Stimulated activated naive CD8-positive, alpha-beta T cell treated with anti-CD3 and anti-CD28 coated beads, Interleukin-15, amount 100 ng/mL, for 72 hours (primary cell): ENCODE results near the gene ELL2.

Source experiments
- ATAC-seq: fragments of 150-1000 bp; cut with Tn5 transposase; 2 replicates; pipeline ENCODE4 v1.10.0; 2021; ENCODE audit warnings: mild to moderate bottlenecking, moderate library complexity
- DNase-seq, 2 donors: peaks; one replicate each; pipeline ENCODE4 v3.0.0; 2021 to 2022
- H3K27ac Mint-ChIP-seq, 2 donors: one replicate each; pipeline ENCODE4 v1.8.0; 2022; ENCODE audit warnings: mild to moderate bottlenecking in 2 of 2, mixed read lengths in 2 of 2, moderate library complexity in 2 of 2
- H3K27me3 Mint-ChIP-seq: one replicate; pipeline ENCODE4 v1.8.0; 2022; ENCODE audit warnings: mixed read lengths
- H3K4me1 Mint-ChIP-seq: one replicate; pipeline ENCODE4 v1.8.0; 2022; ENCODE audit warnings: mild to moderate bottlenecking, mixed read lengths
- H3K4me3 Mint-ChIP-seq, 2 donors: one replicate each; pipeline ENCODE4 v1.8.0; 2022; ENCODE audit warnings: mild to moderate bottlenecking in 2 of 2, mixed read lengths in 2 of 2, moderate library complexity in 1 of 2
- H3K9me3 Mint-ChIP-seq, 2 donors: one replicate each; pipeline ENCODE4 v1.8.0; 2022; ENCODE audit warnings: mixed read lengths in 2 of 2

ELL2 gene

DNA sequence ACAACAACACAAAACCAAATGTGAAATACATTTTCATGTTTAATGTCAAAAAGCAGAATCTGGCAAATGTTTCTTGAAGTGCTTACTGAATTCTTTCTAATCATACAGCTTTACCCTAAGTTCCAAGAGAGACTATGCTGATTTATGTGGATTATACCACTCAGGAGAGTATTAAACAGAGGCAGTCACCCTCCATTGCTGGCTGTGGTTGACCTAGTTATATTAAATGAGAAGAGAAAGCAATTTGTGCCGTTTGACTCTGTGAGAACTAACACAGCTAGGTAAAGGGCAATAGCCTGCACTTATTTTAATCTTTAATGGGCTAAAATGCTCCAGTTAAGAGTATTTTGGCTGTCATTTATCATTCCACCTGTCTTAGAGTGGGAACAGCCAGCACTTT, 62.6 kb downstream of the ELL2 start:
- DNase-seq, result no peak
- Mint-ChIP-seq H3K4me3 (no peak overlapping the region), H3K27me3 (no peaks in the 10 kb centered on the region), H3K27ac (no peak overlapping the region), H3K4me1 (peaks cover 14% of the 10 kb centered on the region), H3K9me3 (no peaks in the 10 kb centered on the region)
- ATAC-seq, result no peak

DNA sequence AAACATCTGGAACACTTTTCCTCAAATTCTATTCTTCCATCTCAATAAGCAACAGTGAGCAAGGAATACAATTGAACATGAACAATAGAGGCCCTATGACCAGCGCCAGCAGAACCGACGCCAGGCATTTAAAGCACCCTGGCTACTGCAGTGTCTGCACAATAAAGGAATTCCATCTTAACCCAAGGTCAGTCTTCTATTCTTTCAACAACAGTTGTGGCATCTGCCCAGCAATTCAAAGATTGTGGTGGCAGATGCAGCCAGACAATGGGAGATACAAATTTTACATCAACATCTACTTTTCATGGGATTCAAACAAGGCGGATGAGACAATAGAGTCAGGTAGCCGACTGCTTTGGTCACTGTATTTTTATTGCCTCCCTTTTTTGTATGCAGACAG, 65.9 kb downstream of the ELL2 start:
- Mint-ChIP-seq H3K27ac (no peak overlapping the region), H3K27me3 (no peaks in the 10 kb centered on the region)
- no peak for ATAC-seq

DNA sequence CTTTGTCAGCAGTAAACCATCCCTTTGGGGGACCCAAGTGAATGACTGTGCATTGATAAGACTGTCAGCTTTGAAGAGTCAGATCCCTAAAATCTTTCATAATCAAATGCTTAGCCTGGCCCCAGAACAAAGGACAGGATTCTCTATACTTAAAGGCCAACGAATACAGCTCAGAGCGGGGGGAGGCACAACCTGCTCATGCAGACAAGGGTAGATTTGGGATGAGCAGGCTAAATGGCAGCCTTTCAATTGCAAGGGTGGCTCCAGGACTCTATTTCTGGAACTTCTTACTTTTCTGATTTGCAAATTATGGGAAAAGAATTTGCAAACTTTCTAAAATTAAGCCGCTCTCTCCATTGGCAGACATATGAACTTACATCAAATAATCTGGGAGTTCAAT, 66.4 kb downstream of the ELL2 start:
- no peaks in the 10 kb centered on the region for H3K9me3 Mint-ChIP-seq
- H3K4me1 Mint-ChIP-seq, result no peaks in the 10 kb centered on the region
- no peak overlapping the region for H3K27ac Mint-ChIP-seq
- DNase-seq, result no peak
- H3K27me3 Mint-ChIP-seq, result no peaks in the 10 kb centered on the region
- ATAC-seq, result no peak
- H3K4me3 Mint-ChIP-seq, result no peak overlapping the region

More for the DNA sequence above, 65.9 kb downstream of the ELL2 start:
- no peak for DNase-seq
- H3K4me3 Mint-ChIP-seq, result no peak overlapping the region
- H3K9me3 Mint-ChIP-seq, result no peaks in the 10 kb centered on the region
- H3K4me1 Mint-ChIP-seq, result no peaks in the 10 kb centered on the region

DNA sequence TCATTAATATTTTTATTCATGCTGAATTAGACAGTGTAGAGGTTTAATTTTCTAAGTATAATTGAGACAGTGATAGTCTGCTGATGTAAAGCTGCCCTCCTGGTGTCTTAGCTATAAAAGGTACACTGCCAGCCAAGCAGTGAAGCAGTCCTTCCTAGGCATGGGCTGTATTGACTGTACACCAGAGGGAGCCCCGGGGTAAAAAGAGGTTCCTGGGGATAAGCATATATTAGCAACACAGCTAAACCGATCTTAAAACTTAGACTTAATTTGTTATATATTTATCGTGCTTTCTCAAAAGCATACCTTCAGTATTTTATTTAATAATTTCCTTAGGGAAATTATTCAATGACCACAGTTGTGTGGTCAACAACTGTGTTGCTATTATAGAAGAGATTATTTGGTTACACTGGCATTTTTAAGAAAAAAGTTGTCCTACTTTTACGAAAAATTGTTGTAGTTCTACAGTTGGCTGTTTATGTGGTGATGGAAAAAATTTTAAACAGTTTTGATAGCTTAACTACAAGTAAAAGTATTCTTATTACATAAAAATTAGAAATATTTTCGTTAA, 68.8 kb downstream of the ELL2 start:
- H3K27ac Mint-ChIP-seq, result no peak overlapping the region
- H3K27me3 Mint-ChIP-seq, result no peaks in the 10 kb centered on the region
- DNase-seq (peak; percentile 12 to 28), ATAC-seq (peak; percentile 73)
- no peak overlapping the region for H3K4me3 Mint-ChIP-seq
- H3K9me3 Mint-ChIP-seq, result no peaks in the 10 kb centered on the region
- H3K4me1 Mint-ChIP-seq, result peaks cover 5% of the 10 kb centered on the region

DNA sequence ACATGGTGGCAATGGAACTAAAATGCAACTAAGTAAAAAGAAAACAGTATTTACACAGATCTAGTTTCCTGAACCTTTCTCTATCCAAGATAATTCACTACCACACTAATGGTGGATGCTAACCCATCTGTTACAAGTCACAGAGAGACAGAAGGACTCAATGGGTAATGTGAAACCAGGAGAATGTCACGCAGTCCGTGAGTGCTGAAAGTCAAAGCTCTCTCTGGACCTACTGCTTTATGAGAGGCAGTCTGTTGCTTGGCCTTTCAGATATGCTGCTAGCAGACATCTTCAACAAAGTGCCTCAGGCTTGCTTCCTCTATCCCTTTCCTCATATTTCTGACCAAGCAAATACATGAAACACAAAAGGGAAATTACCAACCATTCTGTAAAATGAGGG, 70.2 kb downstream of the ELL2 start:
- H3K4me3 Mint-ChIP-seq, result no peak overlapping the region
- H3K27ac Mint-ChIP-seq, result no peak overlapping the region
- no peaks in the 10 kb centered on the region for H3K27me3 Mint-ChIP-seq
- peaks cover 5% of the 10 kb centered on the region for H3K4me1 Mint-ChIP-seq
- ATAC-seq, result no peak
- H3K9me3 Mint-ChIP-seq, result no peaks in the 10 kb centered on the region
- no peak for DNase-seq

DNA sequence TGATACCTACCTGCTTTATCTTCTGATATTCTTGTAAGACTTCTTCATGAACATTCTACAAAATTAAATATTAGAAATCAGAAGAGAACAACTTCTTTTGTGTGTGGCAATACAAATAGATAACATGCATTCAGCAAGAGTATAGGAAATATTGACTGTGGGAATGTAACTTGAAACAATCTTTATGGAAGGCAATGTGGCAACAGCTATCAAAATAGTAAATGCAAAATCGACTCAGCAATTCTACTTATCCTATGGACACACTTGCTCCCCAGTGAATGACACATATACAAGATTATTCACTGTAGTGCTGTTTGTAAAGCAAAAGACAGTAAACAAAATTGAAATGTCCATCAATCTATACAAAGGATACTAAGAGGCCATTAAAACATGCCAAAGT, 72.6 kb downstream of the ELL2 start:
- H3K9me3 Mint-ChIP-seq, result no peaks in the 10 kb centered on the region
- no peak for ATAC-seq
- H3K4me1 Mint-ChIP-seq, result peaks cover 11% of the 10 kb centered on the region
- H3K27me3 Mint-ChIP-seq, result no peaks in the 10 kb centered on the region
- H3K4me3 Mint-ChIP-seq, result no peak overlapping the region
- H3K27ac Mint-ChIP-seq, result no peak overlapping the region
- DNase-seq, result no peak

DNA sequence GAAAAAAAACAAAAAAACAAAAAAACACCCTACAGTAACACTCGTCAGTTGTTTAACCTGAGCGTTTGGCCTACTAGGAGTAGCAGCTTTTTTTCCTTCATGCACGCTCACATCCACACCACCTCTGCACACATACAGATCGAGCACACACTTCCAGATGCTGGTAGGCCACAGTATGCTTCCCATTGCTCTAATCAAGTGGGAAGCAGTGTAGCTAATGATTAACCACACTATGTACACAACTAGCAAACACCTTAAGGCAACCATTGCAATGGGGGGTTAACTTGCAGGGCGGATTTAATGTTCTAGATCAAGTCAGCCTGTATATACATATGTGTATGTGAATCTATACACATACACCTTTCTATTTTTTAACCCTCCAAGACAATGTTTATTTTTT, 73.7 kb downstream of the ELL2 start:
- no peaks in the 10 kb centered on the region for H3K27me3 Mint-ChIP-seq
- ATAC-seq, result no peak
- H3K4me3 Mint-ChIP-seq, result no peak overlapping the region
- no peak for DNase-seq
- peaks cover 16% of the 10 kb centered on the region for H3K4me1 Mint-ChIP-seq
- H3K9me3 Mint-ChIP-seq, result no peaks in the 10 kb centered on the region
- no peak overlapping the region for H3K27ac Mint-ChIP-seq

DNA sequence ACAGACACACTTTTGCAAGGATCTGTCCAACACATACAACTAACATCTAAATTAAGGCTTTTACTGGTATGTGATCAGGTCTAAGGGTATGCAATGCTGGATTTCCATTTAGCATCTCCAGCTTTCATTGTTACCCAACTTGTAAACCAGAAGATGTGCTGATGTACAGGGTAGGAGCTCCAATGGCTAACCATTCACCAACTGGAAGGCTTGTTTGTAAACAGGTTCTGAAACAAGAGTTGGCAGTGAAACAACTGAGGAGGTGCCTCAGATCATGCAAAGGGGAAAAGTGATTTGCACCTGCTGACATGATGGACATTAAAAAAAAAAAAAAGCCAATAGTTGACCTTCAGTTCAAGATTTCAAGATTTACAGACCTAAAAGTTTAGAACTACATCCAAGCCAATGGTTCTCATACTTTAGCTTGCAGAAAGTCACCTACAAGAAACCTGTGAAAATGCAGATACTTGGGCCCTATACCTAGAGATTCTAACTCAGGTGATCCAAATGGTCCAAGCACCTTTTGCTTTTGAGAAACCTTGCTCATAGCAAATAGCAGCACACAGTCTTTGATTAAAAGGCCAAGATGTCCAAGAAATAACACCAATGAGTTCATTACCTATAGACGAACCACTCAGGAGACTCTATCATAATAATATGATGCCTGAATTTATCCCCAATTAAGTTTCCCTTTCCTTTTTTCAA, 75.2 kb downstream of the ELL2 start:
- H3K27ac Mint-ChIP-seq, result no peak overlapping the region
- no peak for ATAC-seq
- no peak for DNase-seq
- peaks cover 16% of the 10 kb centered on the region for H3K4me1 Mint-ChIP-seq
- no peaks in the 10 kb centered on the region for H3K9me3 Mint-ChIP-seq
- H3K4me3 Mint-ChIP-seq, result no peak overlapping the region
- H3K27me3 Mint-ChIP-seq, result no peaks in the 10 kb centered on the region

DNA sequence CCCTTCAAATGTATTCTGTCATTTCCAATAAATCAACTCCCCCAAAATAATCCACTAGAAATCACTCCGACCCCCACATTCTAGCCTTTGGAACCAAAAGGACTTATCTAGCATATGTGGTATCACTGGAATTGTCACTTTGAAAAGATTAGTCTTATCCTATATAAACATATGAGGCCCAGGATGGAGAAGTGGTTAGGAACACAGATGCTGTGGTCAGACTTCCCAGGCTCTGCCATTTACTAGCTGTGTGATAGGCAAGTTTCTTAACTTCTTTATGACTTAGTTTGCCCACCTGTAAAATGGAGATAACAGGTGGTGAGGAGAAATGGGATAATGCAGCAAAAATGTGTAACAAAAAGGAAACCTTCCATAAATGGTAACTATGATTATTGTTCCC, 77.1 kb downstream of the ELL2 start:
- no peaks in the 10 kb centered on the region for H3K9me3 Mint-ChIP-seq
- no peaks in the 10 kb centered on the region for H3K27me3 Mint-ChIP-seq
- H3K4me1 Mint-ChIP-seq, result peaks cover 16% of the 10 kb centered on the region
- no peak overlapping the region for H3K4me3 Mint-ChIP-seq
- DNase-seq, result no peak
- peak overlapping the region in 1 of 2 donors; percentile 57 for H3K27ac Mint-ChIP-seq
- no peak for ATAC-seq

DNA sequence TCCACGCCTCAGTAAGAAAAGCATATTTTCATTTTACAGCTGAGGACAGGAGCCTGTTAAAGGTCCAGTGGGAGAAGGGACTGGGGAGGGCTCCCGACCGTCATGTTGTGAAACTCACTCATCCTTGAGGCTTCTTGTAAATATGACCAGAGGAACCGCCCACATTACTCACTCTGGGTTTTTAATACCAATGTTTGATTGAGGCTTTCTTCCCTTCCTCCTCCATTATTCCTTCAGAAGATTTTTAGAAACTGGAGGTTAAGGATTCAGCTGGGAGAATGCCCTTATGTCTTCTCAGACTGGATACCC, 77.7 kb downstream of the ELL2 start:
- H3K9me3 Mint-ChIP-seq, result no peaks in the 10 kb centered on the region
- H3K27ac Mint-ChIP-seq, result no peak overlapping the region
- no peak overlapping the region for H3K4me3 Mint-ChIP-seq
- ATAC-seq (no peak), DNase-seq (no peak)
- H3K4me1 Mint-ChIP-seq, result peaks cover 14% of the 10 kb centered on the region
- H3K27me3 Mint-ChIP-seq, result no peaks in the 10 kb centered on the region

DNA sequence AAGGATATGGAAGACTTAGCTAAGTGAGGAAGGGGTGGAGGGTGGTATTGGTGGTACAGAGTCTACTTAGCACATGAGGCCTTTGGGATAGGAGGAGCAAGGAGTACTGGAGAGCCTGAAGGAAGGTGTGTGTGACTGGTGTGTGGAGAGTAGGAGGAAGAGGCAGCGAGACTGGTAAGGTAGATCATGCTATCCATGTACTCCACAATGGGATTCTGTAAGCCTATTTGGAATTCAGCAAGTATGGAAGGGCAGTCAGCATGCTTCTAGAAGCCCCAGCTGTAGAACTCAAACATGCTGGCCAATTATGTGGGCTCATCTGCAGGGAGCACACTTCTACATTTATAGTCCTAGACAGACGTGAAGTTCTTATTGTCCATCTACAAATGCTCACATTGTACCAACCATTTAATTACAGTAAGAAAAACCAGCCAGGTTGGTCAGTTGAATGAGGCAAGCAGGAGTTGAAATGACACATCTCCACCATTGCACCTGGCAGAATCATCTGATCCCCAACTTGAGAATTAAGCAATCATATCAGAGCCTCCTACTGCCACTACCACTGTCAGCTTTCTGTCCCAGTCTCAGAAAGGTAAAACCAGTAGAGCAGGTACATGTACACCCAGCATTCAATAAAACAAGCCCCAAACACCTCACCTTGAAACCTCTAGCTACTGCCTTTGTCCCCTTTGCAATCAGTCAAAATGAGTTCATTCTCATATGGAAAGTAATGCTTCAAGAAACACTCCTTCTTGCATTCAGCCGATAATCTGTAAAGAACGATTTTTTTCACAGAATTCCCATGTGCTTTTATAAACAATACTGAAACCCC, 78.2 kb downstream of the ELL2 start:
- H3K27ac Mint-ChIP-seq, result no peak overlapping the region
- H3K4me3 Mint-ChIP-seq, result no peak overlapping the region
- no peaks in the 10 kb centered on the region for H3K9me3 Mint-ChIP-seq
- DNase-seq (no peak), ATAC-seq (peak; percentile 28)
- H3K4me1 Mint-ChIP-seq, result peaks cover 11% of the 10 kb centered on the region
- no peaks in the 10 kb centered on the region for H3K27me3 Mint-ChIP-seq

DNA sequence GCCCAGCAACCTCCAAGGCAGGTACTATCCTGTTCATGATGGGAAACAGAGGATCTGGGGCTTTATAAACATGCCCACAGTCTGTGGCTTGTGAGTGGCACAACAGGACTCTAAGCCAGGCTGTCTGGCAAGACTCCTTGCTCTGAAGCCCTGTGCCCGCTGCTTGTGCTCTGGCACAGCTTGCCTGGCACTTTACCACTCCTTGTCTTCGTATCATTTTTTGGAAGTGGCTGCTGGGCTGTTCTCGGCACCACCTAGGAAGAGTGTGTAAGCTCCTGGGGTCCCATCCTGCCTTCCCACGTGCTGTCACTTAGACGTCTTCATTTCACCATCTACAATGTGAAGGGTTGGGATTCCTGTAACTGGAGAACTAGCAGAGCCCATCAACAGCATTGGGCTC, 79.8 kb downstream of the ELL2 start:
- Mint-ChIP-seq H3K9me3 (no peaks in the 10 kb centered on the region), H3K27ac (no peak overlapping the region), H3K4me3 (no peak overlapping the region)

DNA sequence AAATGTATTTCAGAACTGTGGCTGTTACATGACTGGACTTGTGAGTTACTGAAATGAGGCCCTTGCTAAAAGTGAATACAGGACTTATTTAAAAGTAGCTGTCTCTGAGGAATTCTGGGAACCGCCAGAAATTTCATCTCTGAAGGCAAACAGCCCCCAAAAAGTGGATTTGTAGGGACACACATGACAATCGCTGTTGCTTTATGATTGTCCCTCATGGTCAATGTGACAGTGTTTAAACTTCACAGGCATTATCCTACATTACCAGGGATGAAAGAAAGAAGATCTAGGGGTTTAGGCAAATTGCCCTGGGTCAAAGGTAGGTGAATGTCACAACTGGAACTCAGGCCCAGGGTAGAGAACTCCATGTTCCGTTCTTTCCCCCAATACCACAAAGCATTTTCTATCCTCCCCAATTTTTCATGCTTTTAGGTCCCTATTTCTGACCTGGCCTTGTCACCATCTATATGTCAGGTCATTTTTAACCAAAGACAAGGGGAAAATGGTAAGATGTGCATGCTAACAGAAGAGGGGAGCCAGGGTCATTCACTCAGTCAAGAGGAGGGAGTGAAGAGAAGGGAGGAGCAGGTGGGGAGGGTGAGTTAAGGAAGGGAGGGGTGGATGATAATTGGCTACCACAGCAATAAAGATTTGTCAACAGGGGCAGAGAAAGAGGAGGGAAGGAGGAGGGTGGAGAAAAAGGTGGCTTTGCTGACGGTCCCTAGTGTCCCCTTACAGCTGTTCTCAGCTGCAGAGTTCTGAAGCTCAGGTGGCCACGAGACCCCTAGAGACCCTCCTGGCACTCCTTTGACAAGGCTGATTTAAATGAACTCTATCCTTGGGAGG, 81.3 kb downstream of the ELL2 start:
- no peak overlapping the region for H3K4me3 Mint-ChIP-seq
- no peaks in the 10 kb centered on the region for H3K9me3 Mint-ChIP-seq
- ATAC-seq, result no peak
- no peaks in the 10 kb centered on the region for H3K27me3 Mint-ChIP-seq
- peaks cover 11% of the 10 kb centered on the region for H3K4me1 Mint-ChIP-seq
- peak overlapping the region in 1 of 2 donors; percentile 49 for H3K27ac Mint-ChIP-seq
- DNase-seq, result no peak

More for the DNA sequence above, 79.8 kb downstream of the ELL2 start:
- ATAC-seq, result no peak
- Mint-ChIP-seq H3K27me3 (no peaks in the 10 kb centered on the region), H3K4me1 (peaks cover 11% of the 10 kb centered on the region)
- DNase-seq, result no peak

DNA sequence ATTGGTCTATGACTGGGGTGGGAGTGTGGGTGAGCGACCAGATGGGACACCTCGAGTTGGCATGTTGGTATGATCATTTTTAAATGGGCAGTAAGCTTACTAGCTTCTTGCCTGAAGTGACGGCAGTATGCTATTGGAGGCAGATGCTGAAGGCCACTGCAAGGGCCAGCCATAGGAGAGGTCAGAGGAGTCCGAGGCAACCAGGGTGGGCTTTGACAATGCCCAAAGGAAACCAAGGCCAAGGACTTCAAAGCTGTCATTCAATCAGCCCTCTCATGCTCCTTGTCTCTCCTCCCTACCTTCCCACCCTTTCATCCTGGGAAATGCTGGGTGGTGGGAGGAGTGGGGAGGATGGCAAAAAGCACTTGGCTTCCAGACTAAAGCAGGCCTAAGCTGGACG, 82.0 kb downstream of the ELL2 start:
- Mint-ChIP-seq H3K27me3 (no peaks in the 10 kb centered on the region), H3K27ac (no peak overlapping the region), H3K9me3 (no peaks in the 10 kb centered on the region), H3K4me3 (no peak overlapping the region), H3K4me1 (peaks cover 11% of the 10 kb centered on the region)
- ATAC-seq (no peak), DNase-seq (no peak)

DNA sequence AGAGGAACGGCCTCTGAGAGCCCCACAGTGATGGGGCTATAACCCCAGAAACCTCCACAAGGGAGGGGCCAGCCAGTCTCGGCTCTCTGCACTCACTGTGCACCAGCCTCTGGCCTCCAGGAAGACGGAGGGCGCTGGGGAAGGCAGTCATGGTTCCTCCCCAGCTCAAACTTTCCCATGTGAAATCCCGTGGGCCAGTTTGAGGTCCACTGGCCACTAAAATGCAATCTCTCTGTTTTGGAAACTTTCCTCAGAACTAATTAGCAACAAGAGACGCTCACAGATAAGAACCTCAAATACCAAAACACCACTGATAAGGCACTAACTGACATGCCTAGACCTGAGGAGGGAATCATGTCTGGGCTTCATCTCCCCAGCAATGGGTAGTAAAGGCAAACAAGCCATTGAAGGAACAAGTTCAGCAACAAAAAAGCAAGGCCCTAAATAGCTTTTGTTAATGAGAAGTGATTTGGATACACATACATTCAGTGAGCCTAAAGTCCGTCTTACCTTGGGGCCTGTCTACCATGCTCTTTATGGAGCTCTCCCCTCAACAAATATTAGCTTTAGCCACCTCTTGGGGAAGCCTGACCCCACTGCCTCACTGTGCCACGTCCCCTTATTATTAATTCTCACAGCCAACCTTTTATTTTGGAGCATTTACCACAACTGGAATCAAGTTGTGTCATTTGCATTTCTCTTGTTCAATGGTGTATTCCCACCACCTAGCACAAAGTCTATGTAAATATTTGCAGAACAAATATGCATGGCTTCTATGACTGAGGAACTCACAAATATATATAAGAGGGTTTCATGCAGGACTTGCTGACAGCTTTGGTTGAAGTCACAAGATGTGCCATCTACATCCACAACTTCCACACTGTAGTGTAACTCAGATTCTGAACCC, 83.0 kb downstream of the ELL2 start:
- H3K27me3 Mint-ChIP-seq, result no peaks in the 10 kb centered on the region
- no peaks in the 10 kb centered on the region for H3K9me3 Mint-ChIP-seq
- DNase-seq, result no peak
- H3K4me1 Mint-ChIP-seq, result peaks cover under 1% of the 10 kb centered on the region
- no peak overlapping the region for H3K4me3 Mint-ChIP-seq
- ATAC-seq, result no peak
- H3K27ac Mint-ChIP-seq, result no peak overlapping the region
